Measurements from ENCODE around the gene FEM1C. TPM values are rescaled to one million over a fixed set of nuclear protein-coding genes. Genes with fewer than 3 reads are reported as not detected.

Gene FEM1C
- total and polyA plus RNA-seq, 2 experiments from 2014 or later, result 4.7 to 21.6 TPM

GRCh38 chr5:115472271-115473025 is 72.1 kb downstream of the FEM1C start:
- peak overlapping the region; percentile 2; the same call in 1 of the 2 replicates for H3K4me2 ChIP-seq
- peak; percentile 19 for DNase-seq (ENCODE audit: low spot score)
- no peaks in the 10 kb centered on the region for H3K79me2 ChIP-seq (replicated peaks; ENCODE audit: insufficient read depth)
- H3K27ac Mint-ChIP-seq, result peak overlapping the region; percentile 20; the same call in 1 of the 2 replicates
- H4K20me1 ChIP-seq (replicated peaks; ENCODE audit: insufficient read depth), result no peaks in the 10 kb centered on the region
- H3K9me3 Mint-ChIP-seq, result no peaks in the 10 kb centered on the region; the same call in 2 of the 3 replicates
- no peak overlapping the region for H3K27ac ChIP-seq (ENCODE audit: low read depth)
- no peaks in the 10 kb centered on the region for H3K36me3 Mint-ChIP-seq (ENCODE audit: low read depth)
- H2AFZ ChIP-seq, result peak overlapping the region; percentile 23; the same call in 1 of the 2 replicates
- H3K4me3 Mint-ChIP-seq, result no peak overlapping the region
- ATAC-seq, result peak; percentile 75
- no peaks in the 10 kb centered on the region for H3F3A ChIP-seq (replicated peaks; ENCODE audit: low read depth)
- H3K36me3 ChIP-seq (ENCODE audit: insufficient read depth), result no peaks in the 10 kb centered on the region
- TF ChIP-seq ETS1 (IDR thresholded peaks at IDR 0.05) (no peak), JUNB (IDR thresholded peaks at IDR 0.05; ENCODE audit: unreplicated experiment) (no peak), ZNF331 (CRISPR knock-in tag; IDR thresholded peaks at IDR 0.05; ENCODE audit: low read depth) (no peak), EZH2phosphoT487 (IDR thresholded peaks at IDR 0.05; ENCODE audit: unreplicated experiment) (no peak), NANOG (IDR thresholded peaks at IDR 0.05; ENCODE audit: borderline replicate concordance) (no peak), EZH2 (IDR thresholded peaks at IDR 0.05; ENCODE audit: low read depth, unreplicated experiment) (no peak), REST (IDR thresholded peaks at IDR 0.05; ENCODE audit: unreplicated experiment) (no peak), CREB1 (CRISPR knock-in tag; IDR thresholded peaks at IDR 0.05; ENCODE audit: low read depth) (no peak), STAT1 (IDR thresholded peaks at IDR 0.05; ENCODE audit: unreplicated experiment) (no peak), POLR2AphosphoS5 (IDR thresholded peaks at IDR 0.05; ENCODE audit: low read depth) (no peak), ZNF462 (CRISPR knock-in tag; IDR thresholded peaks at IDR 0.05) (no peak), CTCF (conservative IDR thresholded peaks at IDR 0.05; ENCODE audit: low read depth in 2 of 2) (no peak), ZNF114 (CRISPR knock-in tag; IDR thresholded peaks at IDR 0.05) (no peak)
- H3K4me1 Mint-ChIP-seq, result peaks cover 7% of the 10 kb centered on the region
- H3K27me3 ChIP-seq (ENCODE audit: insufficient read depth), result no peaks in the 10 kb centered on the region
- H3K27me3 Mint-ChIP-seq (ENCODE audit: insufficient read depth, low read depth, poor library complexity), result peaks cover 1% of the 10 kb centered on the region
- peaks cover 16% of the 10 kb centered on the region for H3K9me2 ChIP-seq (ENCODE audit: insufficient read depth)
- peaks cover 25% of the 10 kb centered on the region for H3K4me1 ChIP-seq (ENCODE audit: insufficient read depth)
- no peak overlapping the region for H3K4me3 ChIP-seq

Data from GM23338 (cell line).